ENCODE measurements around the gene TSSK3.

DNA sequence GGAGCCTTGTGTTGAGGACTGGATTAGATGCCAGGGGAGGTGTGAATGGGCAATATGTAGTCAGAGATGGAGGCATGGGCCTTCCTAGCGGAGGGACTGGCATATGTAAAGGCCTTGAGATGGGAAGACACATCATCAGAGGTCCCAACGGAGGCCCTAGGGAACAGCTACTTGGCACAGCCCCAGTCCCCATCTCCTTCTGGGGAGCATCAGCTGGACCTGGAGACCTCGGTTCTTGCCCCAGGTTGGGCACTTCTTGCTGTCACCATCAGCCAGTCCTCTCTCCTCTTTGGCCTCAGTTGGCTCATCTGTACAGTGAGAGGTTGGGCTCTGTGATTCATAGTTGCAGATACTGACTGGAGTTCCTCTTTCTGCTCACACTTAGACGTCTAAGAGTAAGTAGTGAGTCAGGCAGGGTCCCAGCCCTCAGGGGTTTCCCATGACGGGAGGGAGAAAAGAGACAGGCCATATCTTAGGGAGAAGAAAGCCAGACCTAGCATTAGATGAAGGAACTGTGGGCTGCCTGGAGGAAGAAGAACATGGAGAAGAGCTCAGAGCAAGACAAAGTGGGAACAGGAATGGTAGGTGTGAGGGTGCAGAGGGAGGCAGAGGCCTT, 22.9 kb upstream of the TSSK3 start:
- TF ChIP-seq POLR2AphosphoS5 (IDR thresholded peaks at IDR 0.05; ENCODE audit: low read depth, low read length) (no peak), FOXP2 (optimal IDR thresholded peaks at IDR 0.05; ENCODE audit: borderline replicate concordance, extremely low read depth, extremely low read length, insufficient read depth) (no peak), SIN3A (IDR thresholded peaks at IDR 0.05; ENCODE audit: borderline replicate concordance, insufficient read depth, low read length) (no peak), REST (IDR thresholded peaks at IDR 0.05; ENCODE audit: insufficient read depth in 1 of 2, low read depth in 2 of 2, low read length in 2 of 2) (no peak), TAF1 (IDR thresholded peaks at IDR 0.05; ENCODE audit: borderline replicate concordance, insufficient read depth, low read length) (no peak)

All from PFSK-1 (cell line).